Stimulated activated effector memory CD8-positive, alpha-beta T cell treated with anti-CD3 and anti-CD28 coated beads, Interleukin-12 subunit alpha, Interleukin-12 subunit beta, amount 100 ng/mL, for 72 hours (primary cell): ENCODE data around the gene TOMM40.
"Not testable (repeated sequence)": the region's sequence is repeated elsewhere in the genome, so short reads cannot be mapped to it uniquely, and the experiment has no call there.

Experiments
- ATAC-seq: fragments of 150-1000 bp; cut with Tn5 transposase; 2 replicates; pipeline ENCODE4 v1.10.0; 2021
- DNase-seq, 2 donors: peaks; one replicate each; pipeline ENCODE4 v3.0.0; 2021 to 2022; ENCODE audit warnings: low spot score in 2 of 2
- H3K27ac Mint-ChIP-seq: one replicate; pipeline ENCODE4 v1.8.0; 2022; ENCODE audit warnings: mild to moderate bottlenecking, mixed read lengths
- H3K36me3 Mint-ChIP-seq: one replicate; pipeline ENCODE4 v1.8.0; 2022; ENCODE audit warnings: mild to moderate bottlenecking, mixed read lengths
- H3K4me1 Mint-ChIP-seq: one replicate; pipeline ENCODE4 v1.8.0; 2022; ENCODE audit warnings: mixed read lengths
- H3K4me3 Mint-ChIP-seq: one replicate; pipeline ENCODE4 v1.8.0; 2022; ENCODE audit warnings: mild to moderate bottlenecking, mixed read lengths
- H3K9me3 Mint-ChIP-seq: one replicate; pipeline ENCODE4 v1.8.0; 2022; ENCODE audit warnings: mixed read lengths

Gene TOMM40

GRCh38 chr19:44863990-44864389, 27.1 kb upstream of the TOMM40 start:
- Mint-ChIP-seq H3K4me3 (no peak overlapping the region), H3K27ac (no peak overlapping the region), H3K9me3 (no peaks in the 10 kb centered on the region), H3K4me1 (peaks cover 6% of the 10 kb centered on the region), H3K36me3 (no peaks in the 10 kb centered on the region)
- ATAC-seq (no peak), DNase-seq (no peak)

- no peaks in the 10 kb centered on the region for H3K36me3 Mint-ChIP-seq
- H3K27ac Mint-ChIP-seq: no peak overlapping the region
- no peaks in the 10 kb centered on the region for H3K9me3 Mint-ChIP-seq
- DNase-seq (no peak), ATAC-seq (no peak)
- H3K4me3 Mint-ChIP-seq: no peak overlapping the region
- peaks cover 6% of the 10 kb centered on the region for H3K4me1 Mint-ChIP-seq
Observed at GRCh38 chr19:44865196-44865767, 25.8 kb upstream of the TOMM40 start.

GRCh38 chr19:44866664-44867063, 24.4 kb upstream of the TOMM40 start:
- no peaks in the 10 kb centered on the region for H3K9me3 Mint-ChIP-seq
- H3K27ac Mint-ChIP-seq: no peak overlapping the region

DNA sequence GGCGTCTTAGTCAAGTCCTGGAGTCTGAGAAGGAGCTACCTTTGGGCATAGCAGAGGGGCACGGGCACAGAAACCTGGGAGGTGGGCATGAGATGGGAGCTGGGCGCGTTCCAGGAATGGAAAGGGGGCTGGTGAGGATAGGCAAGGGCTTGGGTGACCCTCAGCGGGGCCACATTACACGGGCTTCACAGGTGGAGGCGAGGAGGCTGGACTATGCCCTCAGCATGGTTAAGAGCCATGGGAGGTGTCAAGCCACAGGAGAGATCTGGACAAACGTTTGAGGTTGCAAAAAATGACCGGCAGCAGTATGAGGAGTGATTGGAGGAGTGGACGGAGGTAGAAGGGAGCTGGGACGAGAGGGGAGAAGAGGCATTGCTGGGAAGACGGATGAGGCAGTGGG, 23.5 kb upstream of the TOMM40 start:
- no peaks in the 10 kb centered on the region for H3K9me3 Mint-ChIP-seq
- H3K27ac Mint-ChIP-seq: no peak overlapping the region
- peaks cover 6% of the 10 kb centered on the region for H3K4me1 Mint-ChIP-seq
- no peak overlapping the region for H3K4me3 Mint-ChIP-seq
- DNase-seq (no peak), ATAC-seq (no peak)
- no peaks in the 10 kb centered on the region for H3K36me3 Mint-ChIP-seq

More at GRCh38 chr19:44866664-44867063, 24.4 kb upstream of the TOMM40 start:
- no peak overlapping the region for H3K4me3 Mint-ChIP-seq
- DNase-seq: no peak
- peaks cover 6% of the 10 kb centered on the region for H3K4me1 Mint-ChIP-seq
- no peak for ATAC-seq
- no peaks in the 10 kb centered on the region for H3K36me3 Mint-ChIP-seq

- DNase-seq (no peak), ATAC-seq (no peak)
Observed at GRCh38 chr19:44869733-44870470, 21.2 kb upstream of the TOMM40 start.

GRCh38 chr19:44871809-44872208, 19.2 kb upstream of the TOMM40 start:
- Mint-ChIP-seq H3K36me3 (no peaks in the 10 kb centered on the region), H3K27ac (no peak overlapping the region), H3K4me3 (no peak overlapping the region), H3K4me1 (peaks cover 8% of the 10 kb centered on the region), H3K9me3 (no peaks in the 10 kb centered on the region)
- DNase-seq (no peak), ATAC-seq (no peak)

More at GRCh38 chr19:44869733-44870470, 21.2 kb upstream of the TOMM40 start:
- H3K36me3 Mint-ChIP-seq: no peaks in the 10 kb centered on the region
- peak overlapping the region; percentile 36 for H3K27ac Mint-ChIP-seq
- no peaks in the 10 kb centered on the region for H3K9me3 Mint-ChIP-seq
- no peak overlapping the region for H3K4me3 Mint-ChIP-seq
- peaks cover 6% of the 10 kb centered on the region for H3K4me1 Mint-ChIP-seq

DNA sequence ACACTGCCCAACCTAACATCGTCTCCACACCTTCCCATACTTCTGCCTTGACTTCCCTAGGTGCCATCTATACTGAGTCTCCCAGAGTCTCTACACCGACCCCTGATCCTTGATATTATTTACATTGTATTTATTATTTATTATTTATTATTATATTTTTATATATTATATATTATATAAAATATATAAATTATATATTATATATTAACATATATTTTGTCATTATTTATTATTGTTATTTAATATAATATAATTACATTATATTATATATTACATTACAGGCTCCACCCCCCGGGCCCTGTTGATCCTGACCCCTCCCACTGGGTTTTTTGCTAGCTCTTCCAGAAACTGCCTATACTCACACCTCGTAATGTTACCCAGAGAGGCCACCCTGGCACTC, 18.4 kb upstream of the TOMM40 start:
- Mint-ChIP-seq H3K27ac (no peak overlapping the region), H3K4me3 (no peak overlapping the region)

DNA sequence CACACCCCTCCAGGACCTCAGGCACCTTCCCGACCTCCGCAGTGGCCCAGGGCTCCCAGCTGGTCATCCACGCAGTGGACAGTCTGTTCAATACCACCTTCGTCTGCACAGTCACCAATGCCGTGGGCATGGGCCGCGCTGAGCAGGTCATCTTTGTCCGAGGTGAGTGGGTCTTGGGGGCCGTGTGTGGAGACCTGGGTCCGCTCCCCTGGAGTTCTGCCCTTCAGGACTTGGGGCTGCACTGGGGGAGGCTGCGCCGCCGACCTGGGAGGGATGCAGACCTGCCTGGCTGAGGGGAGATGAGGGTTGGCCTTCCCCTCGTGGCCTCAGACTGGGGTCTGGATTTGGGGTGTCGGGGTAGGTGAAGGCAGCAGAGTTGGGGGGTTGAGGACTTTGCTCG, 16.7 kb upstream of the TOMM40 start:
- H3K4me3 Mint-ChIP-seq: no peak overlapping the region
- peaks cover 14% of the 10 kb centered on the region for H3K4me1 Mint-ChIP-seq
- H3K9me3 Mint-ChIP-seq: no peaks in the 10 kb centered on the region
- H3K27ac Mint-ChIP-seq: no peak overlapping the region
- ATAC-seq (no peak), DNase-seq (no peak)
- H3K36me3 Mint-ChIP-seq: no peaks in the 10 kb centered on the region

More for the DNA sequence above, 18.4 kb upstream of the TOMM40 start:
- peaks cover 14% of the 10 kb centered on the region for H3K4me1 Mint-ChIP-seq
- DNase-seq: no peak
- H3K36me3 Mint-ChIP-seq: no peaks in the 10 kb centered on the region
- no peaks in the 10 kb centered on the region for H3K9me3 Mint-ChIP-seq
- ATAC-seq: no peak

DNA sequence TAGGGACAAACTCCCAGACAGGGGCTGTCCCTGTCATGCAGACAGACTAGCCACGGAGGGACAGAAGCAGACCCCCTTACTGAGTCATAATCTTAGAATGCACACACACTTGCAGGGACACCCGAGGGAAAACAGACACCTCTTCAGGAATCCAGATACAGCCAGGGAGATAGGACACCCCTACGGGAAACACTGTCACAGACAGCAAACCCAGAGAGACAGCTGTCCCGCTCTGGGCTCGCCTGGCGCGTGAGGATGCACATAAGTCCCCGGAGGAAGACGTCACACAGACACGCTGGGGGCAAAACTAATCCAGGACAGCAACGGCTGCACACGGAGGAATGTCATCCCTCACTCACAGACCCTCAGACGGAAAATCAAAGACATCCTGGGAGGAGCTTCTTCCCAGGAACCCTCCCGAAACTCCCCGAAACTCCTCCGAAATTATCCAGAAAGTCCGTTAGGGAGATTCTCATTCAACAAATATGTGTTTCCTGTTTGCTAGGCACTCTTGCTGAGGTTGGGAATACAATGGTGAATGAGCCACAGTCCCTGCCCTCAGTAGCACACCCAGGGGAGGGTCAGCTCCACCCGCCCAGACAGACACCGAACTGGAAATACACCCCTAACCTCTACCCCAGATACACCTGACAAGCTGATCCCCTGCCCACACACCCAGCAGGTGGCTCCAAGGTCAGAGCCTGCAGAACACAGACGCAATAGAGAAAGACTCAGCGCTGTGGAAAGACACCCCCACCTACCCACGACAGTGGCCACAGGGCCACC, 15.2 kb upstream of the TOMM40 start:
- H3K27ac Mint-ChIP-seq: peak overlapping the region; percentile 55
- H3K4me3 Mint-ChIP-seq: no peak overlapping the region
- peaks cover 14% of the 10 kb centered on the region for H3K4me1 Mint-ChIP-seq
- H3K36me3 Mint-ChIP-seq: no peaks in the 10 kb centered on the region
- ATAC-seq (no peak), DNase-seq (no peak)
- H3K9me3 Mint-ChIP-seq: no peaks in the 10 kb centered on the region

DNA sequence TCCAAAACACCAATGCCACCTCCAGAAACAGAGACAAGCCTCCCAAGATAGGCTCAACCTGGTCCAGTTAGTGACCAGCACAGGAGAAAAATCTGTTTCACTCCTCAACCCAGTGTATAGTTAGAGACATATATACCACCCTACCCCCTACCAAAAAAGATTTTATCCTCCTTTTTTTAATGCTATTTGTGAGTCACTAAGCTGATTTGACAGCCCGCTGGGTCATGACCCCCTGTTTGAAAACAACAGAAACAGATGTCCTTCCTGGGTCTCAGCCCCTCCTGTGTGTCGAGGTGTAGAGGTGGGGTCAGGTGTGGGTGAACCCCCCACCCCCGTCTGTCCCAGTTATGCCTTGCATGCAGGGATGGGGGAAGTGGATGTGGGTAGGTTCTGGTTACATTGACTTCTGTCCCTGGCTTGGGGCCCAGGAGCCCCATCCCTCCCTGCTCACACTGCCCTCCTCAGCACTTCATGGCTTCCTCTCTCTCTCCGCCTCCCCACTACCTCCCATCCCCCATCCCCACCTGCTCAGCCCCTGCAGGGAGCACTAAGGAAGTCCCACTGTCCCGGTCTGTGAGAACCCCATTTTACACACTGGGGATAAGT, 14.0 kb upstream of the TOMM40 start:
- Mint-ChIP-seq H3K4me3 (no peak overlapping the region), H3K4me1 (peaks cover 14% of the 10 kb centered on the region), H3K27ac (peak overlapping the region; percentile 55), H3K9me3 (no peaks in the 10 kb centered on the region), H3K36me3 (no peaks in the 10 kb centered on the region)
- ATAC-seq (peak; percentile 27), DNase-seq (no peak)

- ATAC-seq: no peak
- no peaks in the 10 kb centered on the region for H3K36me3 Mint-ChIP-seq
- no peaks in the 10 kb centered on the region for H3K9me3 Mint-ChIP-seq
- no peak overlapping the region for H3K4me3 Mint-ChIP-seq
- DNase-seq: no peak
- H3K27ac Mint-ChIP-seq: no peak overlapping the region
- H3K4me1 Mint-ChIP-seq: peaks cover 14% of the 10 kb centered on the region
Observed at GRCh38 chr19:44878120-44878865, 12.8 kb upstream of the TOMM40 start.

- ATAC-seq: no peak
- H3K36me3 Mint-ChIP-seq: no peaks in the 10 kb centered on the region
Observed at GRCh38 chr19:44879309-44880065, 11.6 kb upstream of the TOMM40 start.

GRCh38 chr19:44882063-44882462, 9.0 kb upstream of the TOMM40 start:
- ATAC-seq: no peak

More at GRCh38 chr19:44879309-44880065, 11.6 kb upstream of the TOMM40 start:
- DNase-seq: no peak
- Mint-ChIP-seq H3K9me3 (no peaks in the 10 kb centered on the region), H3K27ac (no peak overlapping the region), H3K4me3 (no peak overlapping the region), H3K4me1 (peaks cover 18% of the 10 kb centered on the region)

GRCh38 chr19:44882619-44883397, 8.2 kb upstream of the TOMM40 start:
- not testable (repeated sequence) for DNase-seq, H3K36me3 Mint-ChIP-seq, H3K9me3 Mint-ChIP-seq, H3K27ac Mint-ChIP-seq, ATAC-seq, H3K4me1 Mint-ChIP-seq, H3K4me3 Mint-ChIP-seq

More at GRCh38 chr19:44882063-44882462, 9.0 kb upstream of the TOMM40 start:
- Mint-ChIP-seq H3K27ac (no peak overlapping the region), H3K36me3 (no peaks in the 10 kb centered on the region), H3K9me3 (no peaks in the 10 kb centered on the region), H3K4me3 (no peak overlapping the region), H3K4me1 (peaks cover 9% of the 10 kb centered on the region)
- DNase-seq: no peak
